GM10266 (cell line): ENCODE data around the gene ARID4B.
"Not testable (repeated sequence)": the region's sequence is repeated elsewhere in the genome, so short reads cannot be mapped to it uniquely, and the experiment has no call there.

ENCODE experiments used
- DNase-seq: peaks from one replicate; pipeline ENCODE4 v3.0.0; 2012; ENCODE audit errors: extremely low spot score
- CTCF ChIP-seq: IDR thresholded peaks from 2 replicates; pipeline ENCODE4 v1.5.1; 2012; ENCODE audit warnings: mild to moderate bottlenecking, low read depth; ENCODE audit not compliant: control insufficient read depth, insufficient read depth; ENCODE audit errors: missing control alignments

The ARID4B gene

GRCh38 chr1:235225299-235225698 lies 102.7 kb downstream of the ARID4B start:
- no peak for TF ChIP-seq CTCF
- no peak for DNase-seq

DNA sequence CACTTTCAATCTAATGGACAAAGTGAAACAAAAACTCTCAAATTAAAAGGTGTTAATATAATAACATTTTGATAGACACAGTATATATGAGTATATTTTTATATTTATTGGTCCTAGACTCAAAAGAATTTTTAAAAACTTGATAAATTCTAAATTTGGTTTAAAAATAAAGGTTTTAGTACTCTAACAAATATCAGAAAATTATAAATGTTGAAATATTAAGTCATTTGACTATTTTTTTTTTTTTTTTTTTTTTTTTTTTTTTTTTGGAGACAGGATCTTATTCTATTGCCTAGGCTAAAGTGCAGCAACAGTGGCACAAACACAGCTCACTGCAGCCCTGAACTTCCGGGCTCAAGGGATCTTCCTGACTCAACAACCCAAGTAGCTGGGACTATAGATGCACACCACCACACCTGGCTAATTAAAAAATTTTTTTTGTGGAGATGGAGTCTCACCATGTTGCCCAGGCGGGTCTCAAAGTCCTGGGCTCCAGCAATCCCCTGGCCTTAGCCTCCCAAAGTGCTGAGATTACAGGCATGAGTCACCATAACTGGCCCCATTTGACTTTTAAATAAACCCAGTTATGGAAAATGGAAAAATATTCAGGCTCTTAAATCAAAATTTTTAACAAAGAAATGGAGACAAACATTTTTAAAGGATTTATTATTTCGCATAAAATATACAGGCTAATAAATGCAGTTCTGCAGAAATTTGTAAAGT lies 106.2 kb downstream of the ARID4B start:
- TF ChIP-seq CTCF: no peak
- no peak for DNase-seq

DNA sequence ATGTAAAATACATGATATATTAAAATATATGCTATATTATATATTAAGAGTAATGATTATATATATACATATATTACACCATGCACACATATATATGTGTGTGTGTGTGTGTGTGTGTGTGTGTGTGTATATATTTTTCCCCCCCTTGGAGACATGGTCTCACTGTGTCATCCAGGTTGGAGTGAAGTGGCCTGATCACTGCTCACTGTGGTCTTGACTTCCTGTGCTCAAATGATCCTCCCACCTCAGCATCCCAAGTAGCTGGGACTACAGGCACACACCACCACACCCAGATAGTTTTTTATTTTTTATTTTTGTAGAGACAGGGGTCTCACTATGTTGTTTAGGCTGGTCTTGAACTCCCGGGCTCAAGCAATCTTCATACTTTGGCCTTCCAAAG lies 112.5 kb downstream of the ARID4B start:
- no peak for TF ChIP-seq CTCF

DNA sequence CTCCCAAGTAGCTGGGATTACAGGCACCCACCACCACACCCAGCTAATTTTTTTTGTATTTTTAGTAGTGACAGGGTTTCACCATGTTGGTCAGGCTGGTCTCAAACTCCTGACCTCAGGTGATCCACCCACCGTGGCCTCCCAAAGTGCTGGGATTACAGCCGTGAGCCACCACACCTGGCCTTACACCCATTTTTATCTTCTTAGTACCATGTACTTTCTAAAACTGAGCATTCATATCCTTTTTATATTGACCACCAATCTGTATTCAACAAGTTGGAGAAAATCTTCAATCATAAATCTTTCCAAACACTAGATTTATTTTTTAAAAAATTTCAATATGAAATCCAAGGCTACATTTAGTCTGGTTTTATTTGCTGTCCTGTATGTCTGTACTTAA lies 113.0 kb downstream of the ARID4B start:
- DNase-seq: not testable (repeated sequence)

More for the DNA sequence above, 112.5 kb downstream of the ARID4B start:
- DNase-seq: no peak

- DNase-seq: no peak
- TF ChIP-seq CTCF: no peak
Measured at GRCh38 chr1:235213752-235214151, 114.2 kb downstream of the ARID4B start.

DNA sequence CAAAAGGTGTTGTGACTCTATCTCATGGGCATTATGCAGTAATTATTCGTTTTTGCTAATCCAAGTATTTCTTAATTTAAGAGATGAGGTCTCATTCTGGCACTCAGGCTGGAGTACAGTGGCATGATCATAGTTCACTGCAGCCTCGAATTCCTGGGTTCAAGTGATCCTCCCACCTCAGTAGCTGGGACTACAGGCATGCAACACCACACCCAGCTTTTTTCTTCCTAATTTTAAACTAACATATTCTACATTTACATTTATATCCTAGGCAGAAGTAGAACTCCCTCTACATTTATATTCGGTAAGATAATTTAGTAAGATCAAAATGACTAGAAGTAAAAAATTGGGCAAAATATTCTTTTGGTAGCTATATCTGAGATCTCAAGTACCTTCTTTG lies 116.5 kb downstream of the ARID4B start:
- TF ChIP-seq CTCF: no peak
- no peak for DNase-seq

GRCh38 chr1:235207209-235207565 lies 120.8 kb downstream of the ARID4B start:
- DNase-seq: no peak

More at GRCh38 chr1:235207209-235207565, 120.8 kb downstream of the ARID4B start:
- TF ChIP-seq CTCF: no peak
